DMS 273 (cell line): Measurements from ENCODE around the gene PRRT2.
"Not testable (repeated sequence)": the region's sequence is repeated elsewhere in the genome, so short reads cannot be mapped to it uniquely, and the experiment has no call there.

Experiments used
- DNase-seq: peaks from one replicate; lab custom pipeline; 2025; ENCODE audit not compliant: unreplicated experiment; lab: John Stamatoyannopoulos, UW

Gene PRRT2

DNA sequence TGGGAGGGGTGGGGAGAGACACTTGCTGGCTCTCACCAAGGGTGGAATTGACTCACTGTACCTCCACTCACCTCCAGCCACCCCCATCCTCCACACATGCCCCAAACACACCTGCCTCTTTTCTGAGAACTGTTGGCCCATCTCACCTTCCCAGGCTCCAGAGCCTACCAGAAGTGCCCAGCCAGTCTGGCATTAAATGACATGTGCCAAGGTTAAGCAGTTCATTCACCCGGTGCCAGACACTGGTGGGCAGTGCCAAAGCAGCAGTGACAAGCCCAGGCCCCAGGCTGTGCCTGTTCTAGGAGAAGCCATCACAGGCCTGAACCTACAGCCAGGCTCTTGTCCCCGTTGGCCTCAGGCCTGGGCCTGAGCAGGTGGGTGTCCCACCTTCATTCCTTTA, 19.5 kb downstream of the PRRT2 start:
- no peak for DNase-seq

DNA sequence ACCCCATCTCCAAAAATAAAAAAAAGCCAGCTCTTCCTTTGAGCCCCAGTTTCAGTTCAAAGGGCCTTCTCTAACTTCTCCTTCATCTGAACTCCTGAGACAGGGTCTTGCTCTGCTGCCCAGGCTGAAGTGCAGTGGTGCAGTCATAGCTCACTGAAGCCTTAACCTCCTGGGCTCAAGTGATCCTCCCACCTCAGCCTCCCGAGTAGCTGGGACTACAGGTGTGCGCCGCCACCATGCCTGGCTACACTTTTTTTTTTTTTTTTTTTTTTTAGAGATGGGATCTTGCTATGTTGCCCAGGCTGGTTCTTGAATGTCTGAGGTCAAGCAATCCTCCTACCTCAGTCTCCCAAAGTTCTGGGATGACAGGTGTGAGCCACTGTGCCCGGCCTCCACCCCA, 21.2 kb downstream of the PRRT2 start:
- not testable (repeated sequence) for DNase-seq

DNA sequence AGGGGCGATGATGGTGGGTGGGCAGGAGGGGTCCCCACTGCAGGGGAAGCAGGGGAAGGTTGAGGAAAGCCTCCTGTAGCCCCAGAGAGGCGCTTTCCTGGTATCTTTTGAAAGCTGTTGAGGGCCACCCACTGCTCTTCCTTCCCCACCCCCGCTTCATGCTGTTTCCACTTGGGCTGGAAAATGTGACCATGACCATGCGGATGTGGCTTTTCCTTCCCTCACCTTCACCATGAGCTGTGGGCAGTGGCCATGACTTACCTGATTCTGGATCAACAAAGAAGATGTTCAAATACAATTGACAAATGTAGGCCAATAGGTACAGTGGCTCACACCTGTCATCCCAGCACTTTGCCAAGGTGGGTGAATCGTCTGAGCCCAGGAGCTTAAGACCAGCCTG, 22.1 kb downstream of the PRRT2 start:
- no peak for DNase-seq

DNA sequence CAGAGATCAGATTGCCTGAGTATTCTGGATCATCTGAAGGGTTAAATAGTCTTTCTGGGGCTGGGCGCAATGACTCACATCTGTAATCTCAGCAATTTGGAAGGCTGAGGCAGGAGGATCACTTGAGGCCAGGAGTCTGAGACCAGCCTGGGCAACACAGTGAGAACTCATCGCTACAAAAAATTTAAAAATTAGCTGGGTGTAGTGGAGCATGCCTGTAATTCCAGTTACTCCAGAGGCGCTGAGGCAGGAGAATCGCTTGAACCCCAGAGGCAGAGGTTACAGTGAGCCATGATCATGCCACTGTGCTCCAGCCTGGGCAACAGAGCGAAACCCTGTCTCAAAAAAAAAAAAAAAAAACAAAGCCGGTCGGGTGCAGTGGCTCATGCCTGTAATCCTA, 23.9 kb downstream of the PRRT2 start:
- DNase-seq, result no peak

DNA sequence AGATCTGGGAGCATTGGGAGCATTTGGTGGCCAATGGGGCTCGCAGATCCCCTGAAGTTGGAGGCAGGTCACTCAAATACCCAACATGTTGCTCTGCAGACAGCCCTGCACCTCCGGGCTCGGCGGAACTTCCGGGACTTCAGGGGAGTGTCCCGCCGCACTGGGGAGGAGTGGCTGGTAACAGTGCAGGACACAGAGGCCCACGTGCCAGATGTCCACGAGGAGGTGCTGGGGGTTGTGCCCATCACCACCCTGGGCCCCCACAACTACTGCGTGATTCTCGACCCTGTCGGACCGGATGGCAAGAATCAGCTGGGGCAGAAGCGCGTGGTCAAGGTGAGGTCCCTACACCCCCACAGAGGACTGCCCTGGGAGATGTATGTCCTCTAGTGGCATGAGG, 24.6 kb downstream of the PRRT2 start:
- DNase-seq, result no peak

DNA sequence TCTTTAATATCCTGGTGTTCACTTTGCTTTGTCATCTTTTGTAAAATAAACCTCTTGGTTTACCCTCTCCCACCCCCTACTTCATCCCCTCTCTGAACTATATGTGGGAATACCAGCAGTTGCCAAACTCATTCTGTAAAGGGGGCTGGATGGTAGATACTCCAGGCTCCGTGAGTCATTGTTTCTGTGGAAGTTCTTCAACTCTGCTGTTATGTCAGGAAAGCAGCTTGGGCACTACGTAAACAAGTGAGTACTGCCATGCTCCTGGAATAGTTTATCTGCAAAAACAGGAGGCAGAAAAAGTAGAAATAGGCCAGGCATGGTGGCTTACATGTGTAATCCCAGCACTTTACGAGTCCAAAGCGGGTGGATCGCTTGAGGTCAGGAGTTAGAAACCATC, 25.8 kb downstream of the PRRT2 start:
- DNase-seq, result no peak

DNA sequence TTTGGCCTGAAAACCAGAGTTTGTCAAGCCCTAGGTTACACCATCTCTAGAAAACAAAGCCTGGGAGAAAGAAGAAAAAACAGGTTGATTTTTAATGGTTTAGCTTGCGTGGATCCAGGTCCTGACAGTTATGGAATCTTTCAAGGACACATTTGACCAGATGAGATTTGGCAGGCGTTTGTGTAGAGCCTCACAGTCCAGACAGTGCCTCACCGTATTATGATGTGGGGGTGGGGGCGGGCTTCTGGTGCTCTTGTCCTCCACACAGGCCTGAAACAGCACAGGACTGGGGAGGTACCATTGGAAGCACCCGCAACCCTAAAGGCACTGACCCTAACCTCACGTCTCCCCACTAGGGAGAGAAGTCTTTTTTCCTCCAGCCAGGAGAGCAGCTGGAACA, 27.8 kb downstream of the PRRT2 start:
- DNase-seq, result no peak

DNA sequence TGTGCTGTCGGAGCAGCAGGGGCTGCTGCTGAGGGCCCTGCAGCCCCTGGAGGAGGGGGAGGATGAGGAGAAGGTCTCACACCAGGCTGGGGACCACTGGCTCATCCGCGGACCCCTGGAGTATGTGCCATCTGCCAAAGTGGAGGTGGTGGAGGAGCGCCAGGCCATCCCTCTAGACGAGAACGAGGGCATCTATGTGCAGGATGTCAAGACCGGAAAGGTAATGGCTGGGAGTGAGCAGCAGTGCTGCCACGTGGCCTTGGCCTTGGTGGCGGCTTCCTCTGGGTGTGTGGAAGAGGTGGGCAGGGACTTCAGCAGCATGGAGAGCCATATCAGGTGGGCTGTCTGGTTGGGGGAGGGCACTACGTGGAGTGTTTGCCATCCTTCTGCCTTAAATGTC, 28.2 kb downstream of the PRRT2 start:
- no peak for DNase-seq

DNA sequence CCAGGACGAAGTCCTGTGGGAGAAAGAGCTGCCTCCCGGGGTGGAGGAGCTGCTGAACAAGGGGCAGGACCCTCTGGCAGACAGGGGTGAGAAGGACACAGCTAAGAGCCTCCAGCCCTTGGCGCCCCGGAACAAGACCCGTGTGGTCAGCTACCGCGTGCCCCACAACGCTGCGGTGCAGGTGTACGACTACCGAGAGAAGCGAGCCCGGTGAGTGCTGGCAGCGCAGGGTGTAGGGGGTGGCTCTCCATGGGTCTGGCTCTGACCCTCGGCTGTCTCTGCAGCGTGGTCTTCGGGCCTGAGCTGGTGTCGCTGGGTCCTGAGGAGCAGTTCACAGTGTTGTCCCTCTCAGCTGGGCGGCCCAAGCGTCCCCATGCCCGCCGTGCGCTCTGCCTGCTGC, 29.6 kb downstream of the PRRT2 start:
- no peak for DNase-seq

DNA sequence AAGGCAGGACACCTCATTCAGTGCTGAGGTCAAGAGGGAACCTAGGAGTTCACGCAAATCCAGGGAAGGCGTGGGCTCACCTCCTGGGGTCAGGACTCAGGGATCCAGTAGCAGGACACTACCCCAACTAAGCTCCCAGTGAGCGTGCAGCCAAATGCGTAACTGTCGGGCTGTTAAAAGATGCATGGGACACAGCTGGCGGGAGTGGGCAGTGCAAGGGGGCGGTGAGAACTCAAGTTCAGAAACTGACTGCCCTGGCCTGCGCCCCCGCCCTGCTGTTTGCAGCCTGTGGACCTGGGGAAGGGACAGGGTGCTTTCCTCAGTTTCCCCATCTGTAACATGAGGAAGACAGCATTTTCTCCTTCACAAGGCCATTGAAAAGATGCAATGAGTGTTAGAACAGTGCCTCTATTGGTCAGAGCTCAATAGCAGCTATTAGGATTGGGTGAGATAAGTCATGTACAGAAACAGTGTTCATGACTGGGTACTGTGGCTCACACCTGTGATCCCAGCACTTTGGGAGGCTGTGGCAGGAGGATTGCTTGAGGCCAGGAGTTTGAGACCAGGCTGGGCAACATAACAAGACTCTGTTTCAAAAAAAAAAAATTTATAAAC, 30.8 kb downstream of the PRRT2 start:
- no peak for DNase-seq

DNA sequence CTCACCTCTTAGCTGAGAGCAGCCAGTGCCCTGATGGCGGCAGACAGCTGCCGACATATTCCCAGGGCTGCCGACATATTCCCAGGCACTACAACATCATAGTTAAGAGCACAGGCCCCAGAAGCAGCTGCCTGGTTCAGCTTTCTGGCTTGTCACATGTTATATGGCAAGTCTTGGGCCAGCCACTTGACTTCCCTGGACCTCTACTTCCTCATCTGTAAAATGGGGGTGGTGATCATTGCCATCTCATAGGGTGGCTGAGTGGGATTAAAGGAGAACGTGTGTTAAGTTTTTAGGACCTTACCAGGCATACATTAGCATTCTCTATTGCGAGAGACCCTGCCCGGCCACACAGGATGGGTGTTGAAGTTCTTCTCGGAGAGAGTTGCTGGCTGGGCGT, 31.9 kb downstream of the PRRT2 start:
- DNase-seq, result no peak

DNA sequence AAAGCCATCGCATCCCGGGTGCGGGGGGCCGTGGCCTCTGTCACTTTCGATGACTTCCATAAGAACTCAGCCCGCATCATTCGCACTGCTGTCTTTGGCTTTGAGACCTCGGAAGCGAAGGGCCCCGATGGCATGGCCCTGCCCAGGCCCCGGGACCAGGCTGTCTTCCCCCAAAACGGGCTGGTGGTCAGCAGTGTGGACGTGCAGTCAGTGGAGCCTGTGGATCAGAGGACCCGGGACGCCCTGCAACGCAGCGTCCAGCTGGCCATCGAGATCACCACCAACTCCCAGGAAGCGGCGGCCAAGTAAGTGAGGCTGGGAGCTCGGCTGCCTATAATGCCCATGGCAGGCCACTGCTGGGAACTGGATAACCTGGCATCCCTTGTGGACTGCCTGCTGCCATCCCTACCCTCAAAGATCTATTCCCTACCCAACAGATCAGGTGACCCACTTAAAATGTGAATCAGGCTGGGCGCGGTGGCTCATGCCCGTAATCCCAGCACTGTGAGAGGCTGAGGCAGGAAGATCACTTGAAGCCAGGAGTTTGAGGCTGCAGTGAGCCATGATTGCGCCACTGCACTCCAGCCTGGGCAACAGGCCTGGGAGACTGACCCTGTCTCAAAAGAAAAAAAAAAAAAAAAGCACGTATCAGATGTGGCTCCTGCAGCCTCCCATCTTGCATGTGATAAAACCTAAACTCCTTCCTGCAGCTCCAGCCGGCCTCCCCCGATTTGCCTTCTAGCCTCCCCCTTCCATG, 32.8 kb downstream of the PRRT2 start:
- no peak for DNase-seq

DNA sequence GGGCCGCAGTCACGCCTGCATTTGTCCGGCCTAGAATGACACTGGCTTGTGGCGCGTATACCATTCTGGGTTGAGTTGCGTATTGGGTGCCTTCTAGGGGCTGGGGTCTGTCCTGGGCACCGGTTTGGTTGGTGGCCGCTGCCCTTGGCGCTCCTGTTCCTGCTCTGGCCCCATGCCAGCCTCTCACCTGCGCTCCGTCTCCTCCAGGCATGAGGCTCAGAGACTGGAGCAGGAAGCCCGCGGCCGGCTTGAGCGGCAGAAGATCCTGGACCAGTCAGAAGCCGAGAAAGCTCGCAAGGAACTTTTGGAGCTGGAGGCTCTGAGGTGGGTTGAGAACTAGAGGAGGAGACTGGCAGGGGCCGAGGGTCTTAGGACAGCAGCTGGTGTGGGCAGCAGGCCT, 33.7 kb downstream of the PRRT2 start:
- no peak for DNase-seq

DNA sequence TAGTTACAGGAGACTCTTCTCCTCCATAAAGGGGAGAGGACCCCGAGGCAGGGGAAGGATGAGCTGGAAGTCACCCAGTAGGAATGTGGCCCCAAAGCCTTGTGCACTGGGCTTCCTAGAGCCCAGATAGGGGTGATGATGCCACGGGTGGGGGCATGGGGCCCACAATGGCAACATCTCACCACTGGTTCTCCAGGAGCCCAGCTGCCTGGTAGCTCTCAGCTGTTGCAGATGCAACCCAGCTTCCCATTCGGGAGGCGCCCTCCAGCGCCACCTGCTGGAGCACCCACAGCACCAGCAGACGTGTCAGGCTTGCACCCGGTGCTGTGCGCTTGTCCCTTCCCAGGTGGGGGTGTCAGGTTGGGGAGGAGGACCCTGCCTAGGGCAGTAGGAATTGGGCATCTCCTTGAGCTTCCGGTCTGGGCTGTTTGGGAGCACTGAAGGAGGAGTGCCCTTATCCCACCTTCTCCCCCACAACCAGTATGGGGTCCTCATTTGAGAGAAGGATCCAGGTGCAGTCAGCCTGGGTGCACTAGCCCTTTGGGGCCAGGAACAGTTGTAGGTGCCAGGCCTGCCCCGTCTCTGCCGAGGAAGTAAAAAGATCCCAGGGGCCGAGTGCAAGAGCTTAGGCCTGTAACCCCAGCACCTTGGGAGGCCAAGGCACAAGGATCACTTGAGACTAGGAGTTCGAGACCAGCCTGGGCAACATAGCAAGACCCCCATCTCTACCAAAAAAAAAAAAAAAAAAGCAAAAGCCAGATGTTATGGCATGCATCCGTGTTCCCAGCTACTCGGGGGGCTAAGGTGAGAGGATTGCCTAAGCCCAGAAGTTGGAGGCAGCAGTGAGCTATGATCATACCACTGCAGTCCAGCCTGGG, 36.7 kb downstream of the PRRT2 start:
- DNase-seq, result peak; percentile 86

DNA sequence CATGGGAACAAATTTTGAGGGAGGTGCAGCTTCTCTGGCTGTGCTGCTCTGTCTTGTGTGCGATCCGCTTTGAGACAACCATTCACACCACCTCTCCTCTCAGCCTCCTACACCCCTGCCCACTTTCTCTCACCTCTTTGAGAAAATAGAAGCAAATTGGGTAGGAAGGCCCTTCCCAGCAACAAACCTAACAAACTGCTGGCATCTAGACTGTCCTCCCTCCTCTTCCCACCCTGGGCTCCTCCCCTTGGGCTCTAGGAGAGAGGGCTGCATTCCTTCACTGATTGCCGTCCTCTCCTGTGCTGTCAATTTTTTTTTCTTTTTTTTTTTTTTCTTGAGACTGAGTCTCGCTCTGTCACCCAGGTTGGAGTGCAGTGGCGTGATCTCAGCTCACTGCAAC, 37.5 kb downstream of the PRRT2 start:
- DNase-seq, result no peak

DNA sequence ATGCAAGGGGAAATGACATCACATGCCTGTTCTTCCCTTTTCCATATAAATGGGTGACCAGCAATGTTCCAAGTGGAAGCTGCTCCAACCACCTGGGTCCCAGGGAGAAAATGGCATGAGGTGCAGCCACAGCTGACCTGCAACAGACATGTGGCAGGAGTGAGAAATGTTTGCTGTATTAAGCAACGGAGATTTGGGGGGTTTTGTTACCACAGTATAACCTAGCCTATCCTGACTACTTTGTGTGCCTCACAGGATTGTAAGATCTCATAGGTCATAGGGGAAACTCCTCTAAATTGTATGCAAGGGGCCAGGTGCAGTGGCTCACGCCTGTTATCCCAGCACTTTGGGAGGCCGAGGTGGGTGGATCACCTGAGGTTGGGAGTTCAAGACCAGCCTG, 39.0 kb downstream of the PRRT2 start:
- no peak for DNase-seq

DNA sequence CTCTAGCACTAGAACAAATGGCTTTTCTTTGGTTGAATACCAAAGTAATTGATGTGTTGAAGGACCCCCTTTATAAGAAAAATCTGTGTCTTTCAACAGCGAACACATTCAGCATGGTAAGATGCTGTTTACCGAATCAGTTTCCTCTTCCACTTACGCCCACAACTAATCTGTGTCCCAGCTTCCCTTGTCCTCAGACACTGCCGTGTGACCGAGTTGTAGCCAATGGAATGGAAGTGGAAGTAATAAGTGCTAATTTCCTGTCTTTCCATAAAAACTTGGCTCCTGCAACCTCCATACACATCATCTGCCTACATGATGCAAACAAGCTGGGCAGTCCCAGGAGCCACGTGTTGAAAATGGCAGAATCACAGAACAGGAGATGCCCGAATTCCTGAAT, 40.7 kb downstream of the PRRT2 start:
- no peak for DNase-seq

DNA sequence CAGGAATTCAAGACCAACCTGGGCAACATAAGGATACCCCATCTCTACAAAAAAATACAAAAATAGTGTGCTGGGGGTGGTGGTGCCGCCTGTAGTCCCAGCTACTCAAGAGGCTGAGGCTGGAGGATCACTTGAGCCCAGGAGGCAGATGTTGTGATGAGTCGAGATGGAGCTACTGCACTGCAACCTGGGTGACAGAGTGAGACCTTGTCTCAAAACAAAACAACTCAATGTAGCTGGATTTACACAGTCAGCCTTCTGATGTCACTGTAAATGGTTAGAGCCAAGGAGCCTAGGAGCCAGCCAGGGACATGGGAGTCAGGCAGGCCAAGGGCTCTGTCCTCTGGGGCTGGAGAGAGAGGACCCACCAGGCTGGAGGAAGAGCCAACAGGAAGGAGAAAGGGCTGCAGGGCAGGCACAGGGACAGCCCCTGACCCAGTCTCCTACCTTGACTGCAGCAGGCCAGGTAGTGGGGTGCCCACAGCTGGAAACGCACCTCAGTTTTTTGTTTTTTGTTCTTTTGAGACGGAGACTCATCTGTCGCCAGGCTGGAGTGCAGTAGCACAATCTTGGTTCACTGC, 42.6 kb downstream of the PRRT2 start:
- DNase-seq, result no peak

DNA sequence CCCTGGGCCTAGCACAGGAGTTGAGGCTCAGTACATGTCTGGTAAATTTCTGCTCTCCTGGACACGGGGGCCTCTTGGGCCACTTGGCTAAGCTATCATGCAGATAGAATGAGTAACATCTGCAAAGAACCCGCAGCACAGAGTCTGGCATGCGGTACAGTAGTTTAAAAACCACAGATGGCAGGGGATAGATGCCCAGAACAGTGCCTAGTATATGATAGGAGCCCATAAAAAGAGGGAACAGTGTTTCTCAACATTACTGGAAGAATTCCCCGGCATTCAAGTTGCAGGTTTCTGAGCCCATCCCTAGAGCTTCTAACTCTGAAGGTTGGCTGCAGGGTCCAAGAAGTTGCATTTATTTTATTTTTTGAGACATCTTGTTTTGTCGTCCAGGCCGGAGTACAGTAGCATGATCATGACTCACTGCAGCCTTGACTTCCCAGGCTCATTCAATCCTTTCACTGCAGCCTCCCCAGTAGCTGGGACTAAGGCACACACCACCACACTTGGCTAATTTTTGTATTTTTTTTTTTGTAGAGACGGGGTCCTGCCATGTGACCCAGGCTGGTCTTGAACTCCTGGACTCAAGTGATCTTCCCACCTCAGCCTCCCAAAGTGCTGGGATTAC, 45.3 kb downstream of the PRRT2 start:
- peak; percentile 65 for DNase-seq

DNA sequence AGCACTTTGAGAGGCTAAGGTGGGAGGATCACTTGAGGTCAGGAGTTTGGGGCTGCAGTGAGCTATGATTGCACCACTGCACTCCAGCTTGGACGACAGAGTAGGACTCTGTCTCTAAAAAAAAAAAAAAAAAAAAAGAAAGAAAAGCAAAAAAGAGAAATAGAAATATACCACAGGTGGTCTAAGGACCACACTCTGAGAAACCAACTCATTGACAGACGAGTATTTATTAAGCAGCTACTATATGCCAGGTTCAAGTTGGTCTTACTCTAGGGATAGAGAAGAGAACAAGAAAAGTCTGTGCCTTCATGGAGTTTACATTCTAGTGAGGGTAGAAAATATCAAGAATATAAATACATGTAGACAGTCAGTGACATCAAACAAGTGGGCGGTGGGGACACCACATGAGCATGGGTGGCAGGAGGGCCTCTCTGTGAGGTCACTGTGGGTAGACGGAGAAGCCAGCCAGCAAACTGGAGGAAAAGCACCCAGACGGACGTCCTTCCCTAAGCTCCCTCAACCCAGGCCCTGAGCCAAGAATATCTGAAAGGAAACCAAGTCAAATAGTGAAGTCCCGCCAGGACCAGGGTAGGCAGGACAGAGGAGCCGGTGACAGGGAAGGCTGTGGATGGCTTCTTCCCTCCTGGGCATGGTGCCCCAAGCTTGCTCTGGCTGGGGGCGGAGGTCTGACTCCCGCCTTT, 46.3 kb downstream of the PRRT2 start:
- DNase-seq, result no peak

DNA sequence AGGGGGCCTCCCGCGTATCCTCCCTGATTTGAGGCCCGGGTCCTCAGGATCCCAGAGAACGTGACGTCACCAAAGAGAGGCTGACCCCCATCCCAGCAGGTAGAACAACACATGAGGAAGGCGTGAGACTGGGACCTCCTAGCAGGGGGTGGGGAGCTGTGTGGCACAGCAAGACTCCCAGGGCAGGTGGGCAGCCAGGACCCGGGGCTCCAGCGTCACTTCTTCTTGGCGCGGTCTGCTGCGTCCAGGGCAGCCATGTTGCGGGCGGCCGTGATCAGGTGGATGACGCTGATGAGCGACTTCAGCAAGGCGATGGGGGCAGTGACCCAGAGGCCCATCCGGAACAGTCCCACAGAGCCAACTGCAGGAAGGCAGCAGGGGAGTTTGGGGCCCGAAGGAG, 47.0 kb downstream of the PRRT2 start:
- no peak for DNase-seq
